ENCODE data around the gene ASRGL1.

Gene ASRGL1

DNA sequence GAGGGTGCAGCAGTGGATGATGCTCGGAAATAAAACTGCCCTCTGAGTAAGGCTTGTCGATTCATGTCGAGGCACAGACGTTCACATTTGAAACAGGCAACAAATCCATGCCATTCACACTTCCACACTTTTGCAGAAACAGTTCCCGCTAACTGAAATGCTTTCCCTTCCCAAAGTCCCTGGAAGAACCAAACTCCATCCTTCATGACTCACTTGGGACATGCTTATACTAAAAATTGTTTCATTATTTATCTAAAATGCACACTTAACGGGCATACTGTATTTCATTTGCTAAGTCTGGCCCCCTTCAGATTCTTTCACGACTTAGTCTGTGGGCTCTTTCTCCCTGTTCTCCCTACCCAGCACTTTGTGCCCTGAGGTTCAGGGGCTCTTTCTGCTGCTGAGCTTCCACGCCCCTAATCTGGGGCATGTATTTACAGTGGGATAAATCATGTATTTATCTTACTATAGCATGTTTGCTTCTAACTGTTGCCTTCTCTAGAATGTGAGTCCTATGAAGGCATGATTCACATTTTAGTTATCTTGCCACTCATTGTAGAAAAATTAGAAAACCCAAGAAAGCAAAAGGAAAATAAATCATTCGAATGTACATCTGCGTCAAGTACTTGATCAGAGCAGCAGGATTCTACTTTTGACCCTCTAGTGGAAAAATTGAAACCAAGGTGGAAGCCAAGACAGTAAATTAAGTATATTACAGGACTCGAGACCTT lies 94.1 kb downstream of the ASRGL1 start:
- no peak overlapping the region for H3K9ac ChIP-seq (ENCODE audit: low read depth, low read length)
- H3K4me1 ChIP-seq (ENCODE audit: control insufficient read depth, insufficient read depth, low read length), result peaks cover 10% of the 10 kb centered on the region
- H3K4me3 ChIP-seq (ENCODE audit: low read depth, low read length), result no peak overlapping the region

DNA sequence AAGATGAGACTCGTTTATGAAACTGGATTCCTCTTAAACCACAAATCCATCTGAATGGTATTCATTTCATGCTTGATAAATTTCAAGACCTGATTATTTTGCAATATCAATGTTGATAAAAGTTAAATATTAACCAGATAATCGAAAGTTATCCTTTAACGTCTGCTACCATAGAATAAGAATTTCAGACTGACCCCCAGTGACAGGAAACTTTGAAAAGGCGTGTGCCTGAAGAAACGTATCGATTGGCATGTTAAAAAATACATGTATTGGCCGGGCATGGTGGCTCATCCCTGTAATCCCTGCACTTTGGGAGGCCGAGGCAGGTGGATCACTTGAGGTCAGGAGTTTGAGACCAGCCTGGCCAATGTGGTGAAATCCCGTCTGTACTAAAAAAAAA lies 95.4 kb downstream of the ASRGL1 start:
- Histone ChIP-seq H3K9ac (ENCODE audit: low read depth, low read length) (no peak overlapping the region), H3K4me1 (ENCODE audit: control insufficient read depth, insufficient read depth, low read length) (0 out of 2 replicates have a peak, but pooled peaks cover 3% of the 10 kb centered on the region), H3K4me3 (ENCODE audit: low read depth, low read length) (no peak overlapping the region), H3K27ac (ENCODE audit: low read depth, low read length) (no peak overlapping the region), H3K9me3 (ENCODE audit: control insufficient read depth, insufficient read depth, low read length) (no peaks in the 10 kb centered on the region), H3K27me3 (ENCODE audit: control insufficient read depth, insufficient read depth, low read length) (no peaks in the 10 kb centered on the region), H3K36me3 (ENCODE audit: control insufficient read depth, insufficient read depth, low read length) (no peaks in the 10 kb centered on the region)

More for the DNA sequence above, 94.1 kb downstream of the ASRGL1 start:
- Histone ChIP-seq H3K27ac (ENCODE audit: low read depth, low read length) (no peak overlapping the region), H3K9me3 (ENCODE audit: control insufficient read depth, insufficient read depth, low read length) (no peaks in the 10 kb centered on the region), H3K27me3 (ENCODE audit: control insufficient read depth, insufficient read depth, low read length) (no peaks in the 10 kb centered on the region), H3K36me3 (ENCODE audit: control insufficient read depth, insufficient read depth, low read length) (no peaks in the 10 kb centered on the region)

DNA sequence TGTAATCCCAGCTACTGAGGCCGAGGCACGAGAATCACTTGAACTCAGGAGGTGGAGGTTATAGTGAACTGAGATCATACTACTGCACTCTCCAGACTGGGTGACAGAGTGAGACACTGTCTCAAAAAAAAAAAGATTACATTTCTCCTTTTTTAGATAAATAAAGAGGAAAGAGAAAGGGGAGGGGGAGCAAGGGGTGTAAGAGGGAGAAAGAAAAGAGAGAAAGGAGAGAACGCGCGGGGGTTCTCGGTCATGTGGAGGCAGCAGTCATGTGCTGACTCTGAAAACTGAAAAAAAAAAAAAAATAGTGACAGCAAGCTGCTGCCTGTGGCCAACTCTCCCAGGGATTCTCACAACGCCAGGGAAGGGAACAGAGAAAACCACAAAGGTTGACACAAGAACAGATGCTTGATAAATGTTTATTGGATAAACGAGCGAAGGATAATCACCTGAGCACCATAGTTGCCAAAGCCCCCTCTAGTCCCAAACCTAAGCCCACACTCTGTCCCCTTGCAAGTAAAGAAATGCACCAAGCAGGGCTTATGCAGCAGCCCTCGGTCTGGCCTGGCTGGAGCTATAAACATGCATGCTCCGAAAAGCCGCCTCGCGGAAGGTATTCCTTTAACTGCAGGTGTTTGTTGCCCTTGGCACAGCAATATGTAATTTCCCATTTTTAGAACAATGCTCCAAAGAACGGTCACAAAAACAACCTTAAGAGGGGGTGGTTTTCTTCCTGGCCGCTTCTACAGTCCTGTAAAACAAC lies 96.1 kb downstream of the ASRGL1 start:
- no peak overlapping the region for H3K9ac ChIP-seq (ENCODE audit: low read depth, low read length)

DNA sequence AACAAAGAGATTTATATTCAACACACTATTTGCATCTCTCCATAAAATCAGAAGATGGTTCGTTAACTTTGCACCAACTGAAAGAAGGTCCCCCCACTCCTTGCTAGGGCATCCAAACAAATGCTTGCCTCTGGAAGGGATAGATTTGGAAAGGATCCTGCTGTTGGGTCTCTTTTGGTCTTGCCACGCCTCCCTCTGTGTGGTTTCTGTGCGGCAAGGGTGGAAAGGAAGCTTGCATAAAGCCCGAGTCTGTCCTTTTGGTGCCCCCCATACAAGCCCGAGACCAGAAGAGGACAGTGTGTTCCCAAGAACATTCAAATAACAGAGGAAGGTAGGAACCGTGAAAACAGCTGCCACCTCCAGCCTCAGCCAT lies 96.6 kb downstream of the ASRGL1 start:
- no peak overlapping the region for H3K27ac ChIP-seq (ENCODE audit: low read depth, low read length)
- no peak overlapping the region for H3K9ac ChIP-seq (ENCODE audit: low read depth, low read length)
- no peaks in the 10 kb centered on the region for H3K27me3 ChIP-seq (ENCODE audit: control insufficient read depth, insufficient read depth, low read length)
- no peaks in the 10 kb centered on the region for H3K9me3 ChIP-seq (ENCODE audit: control insufficient read depth, insufficient read depth, low read length)
- H3K4me1 ChIP-seq (ENCODE audit: control insufficient read depth, insufficient read depth, low read length), result 0 out of 2 replicates have a peak, but pooled peaks cover 3% of the 10 kb centered on the region
- H3K36me3 ChIP-seq (ENCODE audit: control insufficient read depth, insufficient read depth, low read length), result no peaks in the 10 kb centered on the region
- no peak overlapping the region for H3K4me3 ChIP-seq (ENCODE audit: low read depth, low read length)

More for the DNA sequence above, 96.1 kb downstream of the ASRGL1 start:
- H3K27me3 ChIP-seq (ENCODE audit: control insufficient read depth, insufficient read depth, low read length), result no peaks in the 10 kb centered on the region
- no peaks in the 10 kb centered on the region for H3K9me3 ChIP-seq (ENCODE audit: control insufficient read depth, insufficient read depth, low read length)
- H3K36me3 ChIP-seq (ENCODE audit: control insufficient read depth, insufficient read depth, low read length), result no peaks in the 10 kb centered on the region
- no peak overlapping the region for H3K27ac ChIP-seq (ENCODE audit: low read depth, low read length)
- no peak overlapping the region for H3K4me3 ChIP-seq (ENCODE audit: low read depth, low read length)
- H3K4me1 ChIP-seq (ENCODE audit: control insufficient read depth, insufficient read depth, low read length), result 0 out of 2 replicates have a peak, but pooled peaks cover 3% of the 10 kb centered on the region

DNA sequence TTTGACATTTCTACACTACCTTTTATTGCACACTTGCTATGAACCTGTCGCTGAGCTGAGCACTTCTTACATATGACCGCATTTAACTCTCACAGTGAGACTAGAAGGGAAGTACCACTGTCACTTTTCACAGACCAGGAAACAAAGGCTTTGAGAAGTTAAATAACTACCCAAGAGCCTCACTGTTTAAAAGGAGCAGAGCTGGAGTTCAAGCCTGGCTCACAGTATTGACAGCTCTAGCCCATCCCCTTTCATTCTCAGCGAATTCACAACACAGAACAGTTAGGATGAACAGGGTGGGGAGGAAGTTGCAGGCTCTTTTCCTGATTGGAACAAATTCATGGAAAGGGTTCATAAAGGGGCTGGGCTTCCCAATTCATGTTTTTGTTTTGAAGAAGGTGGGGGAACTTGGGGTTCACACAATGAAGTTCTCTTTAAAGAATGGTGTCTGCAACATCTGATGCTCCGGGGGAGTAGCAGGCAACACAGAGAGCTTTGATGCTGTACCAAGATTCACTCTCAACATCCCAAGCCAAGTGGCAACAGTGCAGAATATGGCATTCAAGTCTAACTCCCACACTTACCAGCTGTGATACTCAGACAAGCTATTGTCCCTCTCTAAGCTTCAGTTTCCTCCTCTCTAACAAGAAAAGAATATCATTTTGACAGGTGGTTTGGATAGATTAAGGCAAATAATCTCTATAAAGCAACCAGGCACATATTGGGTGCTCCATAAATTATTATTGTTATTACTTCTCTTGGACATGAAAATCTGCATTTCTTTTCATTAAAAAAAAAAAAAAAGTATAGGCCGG lies 98.8 kb downstream of the ASRGL1 start:
- Histone ChIP-seq H3K9me3 (ENCODE audit: control insufficient read depth, insufficient read depth, low read length) (no peaks in the 10 kb centered on the region), H3K27me3 (ENCODE audit: control insufficient read depth, insufficient read depth, low read length) (no peaks in the 10 kb centered on the region), H3K4me3 (ENCODE audit: low read depth, low read length) (no peak overlapping the region), H3K4me1 (ENCODE audit: control insufficient read depth, insufficient read depth, low read length) (0 out of 2 replicates have a peak, but pooled peaks cover 3% of the 10 kb centered on the region), H3K36me3 (ENCODE audit: control insufficient read depth, insufficient read depth, low read length) (no peaks in the 10 kb centered on the region), H3K9ac (ENCODE audit: low read depth, low read length) (no peak overlapping the region), H3K27ac (ENCODE audit: low read depth, low read length) (no peak overlapping the region)

DNA sequence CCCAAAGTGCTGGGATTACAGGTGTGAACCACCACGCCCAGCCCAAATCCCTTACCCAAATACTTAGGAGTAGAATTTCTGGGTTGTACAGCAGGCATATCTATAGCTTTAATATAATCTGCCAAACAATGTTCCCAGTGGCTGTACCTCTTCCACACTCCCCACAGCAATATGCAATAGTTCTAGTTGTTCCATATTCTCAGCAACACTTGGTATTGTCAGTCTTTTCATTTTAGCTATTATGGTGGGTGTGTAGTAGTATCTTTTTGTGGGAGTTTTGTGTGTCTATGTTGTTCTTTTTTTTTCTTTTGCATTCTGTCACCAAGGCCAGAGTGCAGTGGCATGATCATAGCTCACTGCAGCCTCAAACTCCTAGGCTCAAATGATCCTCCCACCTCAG lies 100.4 kb downstream of the ASRGL1 start:
- Histone ChIP-seq H3K9me3 (ENCODE audit: control insufficient read depth, insufficient read depth, low read length) (no peaks in the 10 kb centered on the region), H3K36me3 (ENCODE audit: control insufficient read depth, insufficient read depth, low read length) (no peaks in the 10 kb centered on the region), H3K9ac (ENCODE audit: low read depth, low read length) (no peak overlapping the region), H3K4me3 (ENCODE audit: low read depth, low read length) (no peak overlapping the region), H3K4me1 (ENCODE audit: control insufficient read depth, insufficient read depth, low read length) (0 out of 2 replicates have a peak, but pooled peaks cover 3% of the 10 kb centered on the region), H3K27me3 (ENCODE audit: control insufficient read depth, insufficient read depth, low read length) (no peaks in the 10 kb centered on the region), H3K27ac (ENCODE audit: low read depth, low read length) (no peak overlapping the region)

DNA sequence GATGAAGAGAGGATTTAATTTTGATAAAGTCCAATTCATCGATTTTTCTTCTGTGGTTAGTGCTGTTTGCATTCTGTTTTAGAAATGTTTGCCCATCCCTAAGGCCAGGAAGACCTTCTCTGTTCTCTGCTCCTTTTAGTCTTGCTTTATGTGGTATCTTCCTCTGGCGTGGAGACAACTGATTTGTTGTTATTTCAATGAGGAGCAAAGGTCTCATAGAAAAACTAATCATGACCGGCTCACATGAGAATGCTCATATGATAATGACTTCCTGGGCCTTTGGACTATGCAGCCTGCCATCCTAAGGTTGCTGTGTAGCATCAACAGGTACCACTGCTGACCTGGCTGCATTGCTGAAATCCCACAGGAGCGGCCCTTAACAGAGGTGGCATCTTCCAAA lies 101.4 kb downstream of the ASRGL1 start:
- Histone ChIP-seq H3K4me3 (ENCODE audit: low read depth, low read length) (no peak overlapping the region), H3K9ac (ENCODE audit: low read depth, low read length) (no peak overlapping the region), H3K36me3 (ENCODE audit: control insufficient read depth, insufficient read depth, low read length) (no peaks in the 10 kb centered on the region), H3K4me1 (ENCODE audit: control insufficient read depth, insufficient read depth, low read length) (no peaks in the 10 kb centered on the region), H3K27me3 (ENCODE audit: control insufficient read depth, insufficient read depth, low read length) (no peaks in the 10 kb centered on the region), H3K9me3 (ENCODE audit: control insufficient read depth, insufficient read depth, low read length) (no peaks in the 10 kb centered on the region), H3K27ac (ENCODE audit: low read depth, low read length) (no peak overlapping the region)

DNA sequence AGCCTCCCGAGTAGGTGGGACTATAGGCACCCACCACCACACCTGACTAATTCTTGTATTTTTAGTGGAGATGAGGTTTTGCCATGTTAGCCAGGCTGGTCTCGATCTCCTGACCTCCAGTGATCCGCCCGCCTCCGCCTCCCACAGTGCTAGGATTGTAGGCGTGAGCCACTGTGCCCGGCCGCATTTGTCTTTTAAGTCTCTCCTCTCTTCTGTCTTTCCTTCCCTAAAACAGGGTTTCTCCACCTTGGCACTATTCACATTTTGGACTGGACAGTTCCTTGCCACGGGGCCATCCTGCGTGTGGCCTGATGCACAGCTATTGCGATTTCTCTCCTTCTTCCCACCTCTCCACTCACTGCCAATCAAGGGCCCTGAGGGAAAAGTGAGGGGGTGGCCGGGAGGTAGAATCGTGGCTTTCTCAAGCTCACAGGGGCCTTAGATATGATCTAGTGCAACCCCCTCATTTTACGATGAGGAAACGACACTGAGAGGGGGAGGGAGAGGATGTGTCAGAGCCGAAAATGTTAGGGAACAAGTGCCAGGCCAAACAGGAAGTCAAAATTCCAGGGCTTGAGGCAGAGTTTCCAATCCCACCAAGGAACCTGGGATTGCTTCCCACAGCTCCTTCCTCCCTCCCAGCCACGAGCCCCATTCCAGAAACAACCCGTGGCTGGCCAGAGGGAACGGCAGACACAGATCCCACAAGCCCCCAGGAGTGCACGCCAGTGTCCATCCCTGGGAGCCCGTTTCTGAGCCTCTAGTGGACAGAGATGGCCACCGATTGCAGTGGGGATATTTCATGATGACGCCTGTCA lies 102.7 kb downstream of the ASRGL1 start:
- no peaks in the 10 kb centered on the region for H3K36me3 ChIP-seq (ENCODE audit: control insufficient read depth, insufficient read depth, low read length)
- H3K4me1 ChIP-seq (ENCODE audit: control insufficient read depth, insufficient read depth, low read length), result peaks cover 2% of the 10 kb centered on the region; the same call in 1 of the 2 replicates
- no peak overlapping the region for H3K9ac ChIP-seq (ENCODE audit: low read depth, low read length)
- no peaks in the 10 kb centered on the region for H3K27me3 ChIP-seq (ENCODE audit: control insufficient read depth, insufficient read depth, low read length)
- no peaks in the 10 kb centered on the region for H3K9me3 ChIP-seq (ENCODE audit: control insufficient read depth, insufficient read depth, low read length)
- no peak overlapping the region for H3K4me3 ChIP-seq (ENCODE audit: low read depth, low read length)
- H3K27ac ChIP-seq (ENCODE audit: low read depth, low read length), result no peak overlapping the region

Measured in HUES48 (cell line).